Mammary epithelial cell (primary cell): ENCODE results near the gene FBXO8.

ENCODE experiments used
- EZH2 ChIP-seq: IDR thresholded peaks from 2 replicates; pipeline ENCODE4 v1.6.1; 2012; ENCODE audit warnings: low read length, inconsistent platforms, borderline replicate concordance
- TF ChIP-seq, protein P1 (sequence below), 2 donors: IDR thresholded peaks in 1 of 2; conservative IDR thresholded peaks in 1 of 2; 2 replicates each; pipeline ENCODE4 v1.5.1; 2011 to 2012; ENCODE audit warnings: inconsistent platforms in 2 of 2, low read length in 2 of 2, mild to moderate bottlenecking in 2 of 2, control low read depth in 1 of 2, low read depth in 1 of 2; ENCODE audit not compliant: insufficient read depth in 1 of 2; ENCODE audit errors: extremely low read depth in 1 of 2

- TF ChIP-seq, protein P1, sequence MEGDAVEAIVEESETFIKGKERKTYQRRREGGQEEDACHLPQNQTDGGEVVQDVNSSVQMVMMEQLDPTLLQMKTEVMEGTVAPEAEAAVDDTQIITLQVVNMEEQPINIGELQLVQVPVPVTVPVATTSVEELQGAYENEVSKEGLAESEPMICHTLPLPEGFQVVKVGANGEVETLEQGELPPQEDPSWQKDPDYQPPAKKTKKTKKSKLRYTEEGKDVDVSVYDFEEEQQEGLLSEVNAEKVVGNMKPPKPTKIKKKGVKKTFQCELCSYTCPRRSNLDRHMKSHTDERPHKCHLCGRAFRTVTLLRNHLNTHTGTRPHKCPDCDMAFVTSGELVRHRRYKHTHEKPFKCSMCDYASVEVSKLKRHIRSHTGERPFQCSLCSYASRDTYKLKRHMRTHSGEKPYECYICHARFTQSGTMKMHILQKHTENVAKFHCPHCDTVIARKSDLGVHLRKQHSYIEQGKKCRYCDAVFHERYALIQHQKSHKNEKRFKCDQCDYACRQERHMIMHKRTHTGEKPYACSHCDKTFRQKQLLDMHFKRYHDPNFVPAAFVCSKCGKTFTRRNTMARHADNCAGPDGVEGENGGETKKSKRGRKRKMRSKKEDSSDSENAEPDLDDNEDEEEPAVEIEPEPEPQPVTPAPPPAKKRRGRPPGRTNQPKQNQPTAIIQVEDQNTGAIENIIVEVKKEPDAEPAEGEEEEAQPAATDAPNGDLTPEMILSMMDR (conservative IDR thresholded peaks at IDR 0.05 in 1 of 2, IDR thresholded peaks at IDR 0.05 in 1 of 2; ENCODE audit: extremely low read depth in 1 of 2, insufficient read depth in 1 of 2, low read depth in 1 of 2, low read length in 2 of 2) = no peak
- TF ChIP-seq EZH2 = no peak
Observed at GRCh38 chr4:174259580-174259979, 23.9 kb downstream of the FBXO8 start.
